ENCODE measurements around the gene KEL.

Gene KEL

DNA sequence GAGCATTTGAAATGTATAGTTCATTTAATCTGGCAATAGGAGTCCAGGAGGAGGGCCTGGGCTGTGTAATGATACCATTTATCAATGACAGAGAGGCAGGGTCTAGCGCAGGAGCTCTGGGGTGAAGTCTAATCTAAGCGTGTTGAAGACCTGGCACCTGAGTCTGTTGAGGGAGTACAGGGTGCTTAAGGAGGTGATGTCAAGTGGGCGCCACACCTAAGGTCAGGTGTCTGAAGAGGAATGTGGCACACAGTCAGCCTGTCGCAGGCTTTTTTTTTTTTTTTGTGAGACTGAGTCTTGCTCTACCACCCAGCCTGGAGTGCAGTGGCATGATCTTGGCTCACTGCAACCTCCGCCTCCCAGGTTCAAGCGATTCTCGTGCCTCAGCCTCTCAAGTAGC, 20.6 kb downstream of the KEL start:
- Histone ChIP-seq H3K18ac (ENCODE audit: low read depth in 1 of 2, low read length in 2 of 2) (no peak overlapping the region), H3K27ac (ENCODE audit: low read length, poor library complexity, severe bottlenecking) (no peak overlapping the region), H3K36me3 (ENCODE audit: control insufficient read depth in 1 of 2, insufficient read depth in 2 of 2, low read depth in 1 of 2, low read length in 2 of 2) (no peaks in the 10 kb centered on the region), H3K4me2 (ENCODE audit: low read length, poor library complexity, severe bottlenecking) (no peak overlapping the region), H2BK120ac (ENCODE audit: low read depth, low read length) (no peak overlapping the region), H3K9me3 (ENCODE audit: control insufficient read depth, low read length) (no peaks in the 10 kb centered on the region), H2BK15ac (ENCODE audit: low read depth, poor library complexity, severe bottlenecking) (no peak overlapping the region), H3K4me1 (ENCODE audit: control insufficient read depth, insufficient read depth, low read depth, low read length) (no peaks in the 10 kb centered on the region), H3K9ac (ENCODE audit: low read length) (no peak overlapping the region), H4K8ac (ENCODE audit: low read length) (no peak overlapping the region), H2AK5ac (ENCODE audit: low read length, severe bottlenecking) (no peak overlapping the region), H4K91ac (ENCODE audit: low read length) (no peak overlapping the region), H3K27me3 (ENCODE audit: control insufficient read depth in 1 of 2, insufficient read depth in 1 of 2, low read length in 2 of 2) (peaks cover 0 to 12% of the 10 kb centered on the region in 2 experiments), H3K23ac (ENCODE audit: low read length in 2 of 2) (no peak overlapping the region), H3K79me1 (replicated peaks; ENCODE audit: low read length, poor library complexity, severe bottlenecking) (no peaks in the 10 kb centered on the region), H2BK5ac (ENCODE audit: low read depth, low read length, poor library complexity, severe bottlenecking) (no peak overlapping the region), H3K4me3 (ENCODE audit: insufficient read depth in 1 of 2, low read depth in 1 of 2, low read length in 2 of 2) (no peak overlapping the region), H3K14ac (ENCODE audit: low read length in 2 of 2) (no peak overlapping the region), H2AFZ (ENCODE audit: low read depth, low read length) (no peak overlapping the region), H3K4ac (ENCODE audit: low read depth in 1 of 2, low read length in 2 of 2) (no peak overlapping the region), H2BK12ac (ENCODE audit: low read length in 2 of 2) (no peak overlapping the region)
- no peak for DNase-seq
- WGBS, result 91% methylated on average over 7 of the region's 7 CpGs

DNA sequence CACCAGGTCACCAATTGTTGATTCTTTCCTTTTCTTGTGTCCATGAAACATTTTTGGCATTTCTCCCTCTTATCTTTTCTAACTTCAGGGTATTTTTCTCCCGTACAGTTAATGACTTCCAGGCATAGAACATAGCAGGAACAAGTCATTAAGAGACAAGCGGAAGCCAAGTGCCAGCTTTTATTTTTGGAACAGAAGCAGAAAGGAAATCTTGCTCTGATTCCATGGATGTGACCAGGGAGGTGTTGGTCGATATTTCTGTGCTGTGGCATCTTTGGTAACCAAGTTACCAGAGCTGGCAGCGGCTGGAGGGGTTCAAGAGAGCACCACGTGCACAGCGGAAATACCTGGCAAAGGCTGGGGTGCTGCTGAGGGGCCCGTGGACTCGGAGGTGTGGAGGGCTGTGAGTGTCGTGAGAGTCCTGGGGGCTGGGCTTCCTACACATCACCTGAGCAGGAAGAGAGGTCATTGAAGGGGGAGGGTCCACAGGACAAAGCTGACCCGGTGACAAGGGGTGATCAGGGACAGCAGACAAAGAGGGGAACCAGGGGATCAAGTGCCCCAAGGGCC, 21.1 kb downstream of the KEL start:
- no peak overlapping the region for H2BK12ac ChIP-seq (ENCODE audit: low read length in 2 of 2)
- H3K4me1 ChIP-seq (ENCODE audit: control insufficient read depth, insufficient read depth, low read depth, low read length), result no peaks in the 10 kb centered on the region
- H3K14ac ChIP-seq (ENCODE audit: low read length in 2 of 2), result no peak overlapping the region
- no peak overlapping the region for H4K91ac ChIP-seq (ENCODE audit: low read length)
- H3K36me3 ChIP-seq (ENCODE audit: control insufficient read depth in 1 of 2, insufficient read depth in 2 of 2, low read depth in 1 of 2, low read length in 2 of 2), result no peaks in the 10 kb centered on the region
- no peak overlapping the region for H2BK15ac ChIP-seq (ENCODE audit: low read depth, poor library complexity, severe bottlenecking)
- H4K8ac ChIP-seq (ENCODE audit: low read length), result no peak overlapping the region
- peaks cover 0 to 11% of the 10 kb centered on the region in 2 experiments for H3K27me3 ChIP-seq (ENCODE audit: control insufficient read depth in 1 of 2, insufficient read depth in 1 of 2, low read length in 2 of 2)
- no peak overlapping the region for H3K23ac ChIP-seq (ENCODE audit: low read length in 2 of 2)
- no peak overlapping the region for H3K4me3 ChIP-seq (ENCODE audit: insufficient read depth in 1 of 2, low read depth in 1 of 2, low read length in 2 of 2)
- DNase-seq, result no peak
- H2BK5ac ChIP-seq (ENCODE audit: low read depth, low read length, poor library complexity, severe bottlenecking), result no peak overlapping the region
- 73% methylated on average over 10 of the region's 10 CpGs for WGBS
- H3K4ac ChIP-seq (ENCODE audit: low read depth in 1 of 2, low read length in 2 of 2), result no peak overlapping the region
- H2BK120ac ChIP-seq (ENCODE audit: low read depth, low read length), result no peak overlapping the region
- no peaks in the 10 kb centered on the region for H3K79me1 ChIP-seq (replicated peaks; ENCODE audit: low read length, poor library complexity, severe bottlenecking)
- no peak overlapping the region for H3K18ac ChIP-seq (ENCODE audit: low read depth in 1 of 2, low read length in 2 of 2)
- no peak overlapping the region for H3K9ac ChIP-seq (ENCODE audit: low read length)
- no peak overlapping the region for H3K27ac ChIP-seq (ENCODE audit: low read length, poor library complexity, severe bottlenecking)
- H2AFZ ChIP-seq (ENCODE audit: low read depth, low read length), result no peak overlapping the region
- no peak overlapping the region for H2AK5ac ChIP-seq (ENCODE audit: low read length, severe bottlenecking)
- no peaks in the 10 kb centered on the region for H3K9me3 ChIP-seq (ENCODE audit: control insufficient read depth, low read length)
- H3K4me2 ChIP-seq (ENCODE audit: low read length, poor library complexity, severe bottlenecking), result no peak overlapping the region

DNA sequence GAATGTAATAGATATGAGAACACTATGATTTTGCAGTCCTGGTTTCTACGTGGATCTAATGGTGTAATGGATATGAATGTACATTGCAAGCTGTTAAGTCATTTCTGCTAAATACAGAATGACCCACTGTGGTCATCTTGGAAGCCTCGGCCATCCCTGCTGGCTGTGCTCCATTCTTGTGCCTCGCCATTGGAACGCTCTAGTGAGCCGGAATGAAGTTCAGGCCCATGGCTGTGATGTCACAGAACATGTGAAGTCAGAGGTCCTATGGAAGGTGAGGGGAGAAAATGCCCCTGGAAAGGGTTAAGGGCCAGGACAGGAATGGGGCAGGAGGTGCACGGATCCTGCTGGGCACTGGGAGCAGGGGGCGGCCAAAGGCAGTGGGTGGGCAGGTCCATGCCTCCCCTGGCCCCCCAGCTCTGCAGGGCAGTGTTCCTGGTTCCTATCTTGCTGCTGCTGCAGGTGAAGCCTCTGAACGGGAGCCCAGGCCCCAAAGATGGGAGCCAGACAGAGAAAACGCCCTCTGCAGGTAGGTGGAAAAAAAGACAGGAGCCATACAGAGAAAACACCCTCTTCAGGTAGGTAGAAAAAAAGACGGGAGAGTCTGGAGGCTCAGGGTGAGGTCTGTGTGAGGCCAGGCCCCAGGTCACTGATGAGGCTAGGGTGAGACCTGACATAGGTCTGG, 22.8 kb downstream of the KEL start, which contains the start of gene LLCFC1:
TSS of gene LLCFC1 (plus strand) at position 259 of the 685 bp plus-strand sequence. CDS start at position 397, 138 bp downstream.
- H2BK120ac ChIP-seq (ENCODE audit: low read depth, low read length), result no peak within 1 kb of the TSS
- H2AFZ ChIP-seq (ENCODE audit: low read depth, low read length), result no peak within 1 kb of the TSS
- no peak within 1 kb of the TSS for H3K4me2 ChIP-seq (ENCODE audit: low read length, poor library complexity, severe bottlenecking)
- peak within 1 kb of the TSS; percentile 19 for H4K91ac ChIP-seq (ENCODE audit: low read length)
- DNase-seq, result no peak
- no peak within 1 kb of the TSS for H3K23ac ChIP-seq (ENCODE audit: low read length in 2 of 2)
- no peaks in the 10 kb centered on the region for H3K9me3 ChIP-seq (ENCODE audit: control insufficient read depth, low read length)
- no peak within 1 kb of the TSS for H2BK12ac ChIP-seq (ENCODE audit: low read length in 2 of 2)
- no peak within 1 kb of the TSS for H3K27ac ChIP-seq (ENCODE audit: low read length, poor library complexity, severe bottlenecking)
- no peak within 1 kb of the TSS for H3K14ac ChIP-seq (ENCODE audit: low read length in 2 of 2)
- no peak within 1 kb of the TSS for H3K18ac ChIP-seq (ENCODE audit: low read depth in 1 of 2, low read length in 2 of 2)
- peaks cover 0 to 11% of the 10 kb centered on the region in 2 experiments for H3K27me3 ChIP-seq (ENCODE audit: control insufficient read depth in 1 of 2, insufficient read depth in 1 of 2, low read length in 2 of 2)
- H3K9ac ChIP-seq (ENCODE audit: low read length), result no peak within 1 kb of the TSS
- no peaks in the 10 kb centered on the region for H3K36me3 ChIP-seq (ENCODE audit: control insufficient read depth in 1 of 2, insufficient read depth in 2 of 2, low read depth in 1 of 2, low read length in 2 of 2)
- no peak within 1 kb of the TSS for H3K4me3 ChIP-seq (ENCODE audit: insufficient read depth in 1 of 2, low read depth in 1 of 2, low read length in 2 of 2)
- no peak within 1 kb of the TSS for H2BK5ac ChIP-seq (ENCODE audit: low read depth, low read length, poor library complexity, severe bottlenecking)
- no peak within 1 kb of the TSS for H2BK15ac ChIP-seq (ENCODE audit: low read depth, poor library complexity, severe bottlenecking)
- H2AK5ac ChIP-seq (ENCODE audit: low read length, severe bottlenecking), result no peak within 1 kb of the TSS
- no peak within 1 kb of the TSS for H4K8ac ChIP-seq (ENCODE audit: low read length)
- no peaks in the 10 kb centered on the region for H3K4me1 ChIP-seq (ENCODE audit: control insufficient read depth, insufficient read depth, low read depth, low read length)
- no peaks in the 10 kb centered on the region for H3K79me1 ChIP-seq (replicated peaks; ENCODE audit: low read length, poor library complexity, severe bottlenecking)
- H3K4ac ChIP-seq (ENCODE audit: low read depth in 1 of 2, low read length in 2 of 2), result no peak within 1 kb of the TSS
- WGBS, result 48% methylated on average over 10 of the region's 10 CpGs

DNA sequence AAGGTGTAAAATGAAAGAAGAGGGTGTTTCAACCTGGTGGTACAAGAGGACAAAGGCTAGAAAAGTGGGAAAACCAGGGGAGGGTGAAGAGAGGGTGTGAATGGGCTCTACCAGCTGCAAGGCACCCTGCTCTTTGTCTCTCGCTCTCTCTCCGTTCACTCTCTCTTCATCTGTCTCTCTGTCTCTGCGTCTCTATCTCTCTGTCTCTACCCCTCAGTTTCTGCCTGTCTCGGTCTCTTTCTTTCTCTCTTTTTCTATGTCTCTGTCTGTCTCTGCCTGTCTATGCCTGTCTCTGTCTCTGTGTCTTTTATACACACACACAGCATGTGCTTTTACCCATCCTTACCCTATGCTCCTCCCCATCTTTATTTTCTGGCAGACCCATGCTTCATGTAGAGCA, 23.6 kb downstream of the KEL start:
- H3K14ac ChIP-seq (ENCODE audit: low read length in 2 of 2), result no peak overlapping the region
- H4K91ac ChIP-seq (ENCODE audit: low read length), result no peak overlapping the region
- H3K4me2 ChIP-seq (ENCODE audit: low read length, poor library complexity, severe bottlenecking), result no peak overlapping the region
- no peak overlapping the region for H2AK5ac ChIP-seq (ENCODE audit: low read length, severe bottlenecking)
- no peak overlapping the region for H3K18ac ChIP-seq (ENCODE audit: low read depth in 1 of 2, low read length in 2 of 2)
- no peak overlapping the region for H2AFZ ChIP-seq (ENCODE audit: low read depth, low read length)
- no peak overlapping the region for H2BK12ac ChIP-seq (ENCODE audit: low read length in 2 of 2)
- no peak overlapping the region for H3K4ac ChIP-seq (ENCODE audit: low read depth in 1 of 2, low read length in 2 of 2)
- H3K79me1 ChIP-seq (replicated peaks; ENCODE audit: low read length, poor library complexity, severe bottlenecking), result no peaks in the 10 kb centered on the region
- H3K4me1 ChIP-seq (ENCODE audit: control insufficient read depth, insufficient read depth, low read depth, low read length), result no peaks in the 10 kb centered on the region
- no peak overlapping the region for H3K9ac ChIP-seq (ENCODE audit: low read length)
- WGBS, result 93% methylated on average over 4 of the region's 4 CpGs
- no peak overlapping the region for H3K27ac ChIP-seq (ENCODE audit: low read length, poor library complexity, severe bottlenecking)
- H3K23ac ChIP-seq (ENCODE audit: low read length in 2 of 2), result no peak overlapping the region
- H3K4me3 ChIP-seq (ENCODE audit: insufficient read depth in 1 of 2, low read depth in 1 of 2, low read length in 2 of 2), result no peak overlapping the region
- H3K27me3 ChIP-seq (ENCODE audit: control insufficient read depth in 1 of 2, insufficient read depth in 1 of 2, low read length in 2 of 2), result peaks cover 0 to 11% of the 10 kb centered on the region in 2 experiments
- H3K9me3 ChIP-seq (ENCODE audit: control insufficient read depth, low read length), result no peaks in the 10 kb centered on the region
- no peak overlapping the region for H4K8ac ChIP-seq (ENCODE audit: low read length)
- no peak overlapping the region for H2BK120ac ChIP-seq (ENCODE audit: low read depth, low read length)
- no peak overlapping the region for H2BK15ac ChIP-seq (ENCODE audit: low read depth, poor library complexity, severe bottlenecking)
- no peaks in the 10 kb centered on the region for H3K36me3 ChIP-seq (ENCODE audit: control insufficient read depth in 1 of 2, insufficient read depth in 2 of 2, low read depth in 1 of 2, low read length in 2 of 2)
- no peak overlapping the region for H2BK5ac ChIP-seq (ENCODE audit: low read depth, low read length, poor library complexity, severe bottlenecking)
- no peak for DNase-seq

Data from mesenchymal stem cell (in vitro differentiated cells and primary cell).